Panc1 (cell line): ENCODE measurements around the gene ARL13B.

Experiments used
- CTCF ChIP-seq: fragments of 450-650 bp; IDR thresholded peaks from 2 replicates; pipeline ENCODE4 v1.5.1; 2017; ENCODE audit warnings: mild to moderate bottlenecking
- POLR2AphosphoS5 ChIP-seq: IDR thresholded peaks from 2 replicates; pipeline ENCODE4 v1.6.1; 2012; ENCODE audit warnings: mild to moderate bottlenecking, low read depth, low read length, moderate library complexity

GRCh38 chr3:94043285-94043684, 63.3 kb downstream of the ARL13B start:
- TF ChIP-seq CTCF: no peak
- TF ChIP-seq POLR2AphosphoS5: no peak
